ENCODE measurements around the gene RTN4RL1. TPM values are rescaled to one million over a fixed set of nuclear protein-coding genes. Genes with fewer than 3 reads are reported as not detected.
A peak's percentile ranks its signal among the peaks of the same experiment; 100 is the strongest.

Gene RTN4RL1
- total RNA-seq, 1 donor from 2014 or later: not detected

DNA sequence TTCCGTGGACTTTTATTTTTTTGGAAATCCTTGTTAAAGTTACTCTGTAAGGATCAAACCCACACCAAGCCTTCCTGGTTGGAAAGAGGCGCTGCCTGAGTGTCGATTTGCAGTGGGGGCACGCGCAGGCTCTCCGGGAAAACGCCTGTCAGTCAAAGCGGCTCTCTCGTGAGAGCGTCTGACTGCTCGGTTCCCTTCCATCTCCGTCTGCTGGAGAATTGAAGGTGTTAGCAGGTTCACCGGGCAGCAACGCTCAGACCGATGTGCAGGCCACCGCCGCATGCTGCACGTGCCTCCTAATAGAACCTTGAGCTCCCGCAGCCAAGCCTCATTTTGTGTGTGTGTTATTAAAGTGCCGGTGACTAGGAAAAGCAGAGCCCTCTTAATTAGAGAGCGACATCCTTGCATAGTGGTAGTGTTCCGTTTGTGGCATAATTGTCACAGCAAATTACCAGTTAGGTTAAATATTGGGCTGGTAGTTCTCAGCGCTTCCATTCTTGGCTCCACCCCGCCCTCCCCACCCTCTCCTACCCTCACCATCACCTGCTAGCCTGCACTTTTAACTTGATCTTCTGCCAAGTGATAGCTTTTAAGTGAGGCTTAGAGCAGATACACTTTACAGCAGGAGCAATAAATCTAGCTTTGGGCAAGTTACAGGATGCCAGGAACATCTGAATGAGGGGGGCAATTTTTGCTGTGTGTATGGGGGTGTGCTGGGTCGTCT lies 119.8 kb downstream of the RTN4RL1 start:
- no peak for TF ChIP-seq CTCF (IDR thresholded peaks at IDR 0.05; ENCODE audit: insufficient read depth, low read length, poor library complexity, severe bottlenecking)
- Histone ChIP-seq H3K36me3 (ENCODE audit: control insufficient read depth, insufficient read depth, low read length) (no peaks in the 10 kb centered on the region), H3K4me3 (ENCODE audit: low read depth, low read length) (no peak overlapping the region), H3K27me3 (ENCODE audit: control insufficient read depth, insufficient read depth, low read length) (peaks cover 49% of the 10 kb centered on the region)
- no peak for DNase-seq (ENCODE audit: low read depth)

GRCh38 chr17:1904273-1905182 lies 120.6 kb downstream of the RTN4RL1 start:
- no peaks in the 10 kb centered on the region for H3K36me3 ChIP-seq (ENCODE audit: control insufficient read depth, insufficient read depth, low read length)
- peaks cover 45% of the 10 kb centered on the region for H3K27me3 ChIP-seq (ENCODE audit: control insufficient read depth, insufficient read depth, low read length)
- DNase-seq (ENCODE audit: low read depth): no peak
- no peak overlapping the region for H3K4me3 ChIP-seq (ENCODE audit: low read depth, low read length)
- no peak for TF ChIP-seq CTCF (IDR thresholded peaks at IDR 0.05; ENCODE audit: insufficient read depth, low read length, poor library complexity, severe bottlenecking)

DNA sequence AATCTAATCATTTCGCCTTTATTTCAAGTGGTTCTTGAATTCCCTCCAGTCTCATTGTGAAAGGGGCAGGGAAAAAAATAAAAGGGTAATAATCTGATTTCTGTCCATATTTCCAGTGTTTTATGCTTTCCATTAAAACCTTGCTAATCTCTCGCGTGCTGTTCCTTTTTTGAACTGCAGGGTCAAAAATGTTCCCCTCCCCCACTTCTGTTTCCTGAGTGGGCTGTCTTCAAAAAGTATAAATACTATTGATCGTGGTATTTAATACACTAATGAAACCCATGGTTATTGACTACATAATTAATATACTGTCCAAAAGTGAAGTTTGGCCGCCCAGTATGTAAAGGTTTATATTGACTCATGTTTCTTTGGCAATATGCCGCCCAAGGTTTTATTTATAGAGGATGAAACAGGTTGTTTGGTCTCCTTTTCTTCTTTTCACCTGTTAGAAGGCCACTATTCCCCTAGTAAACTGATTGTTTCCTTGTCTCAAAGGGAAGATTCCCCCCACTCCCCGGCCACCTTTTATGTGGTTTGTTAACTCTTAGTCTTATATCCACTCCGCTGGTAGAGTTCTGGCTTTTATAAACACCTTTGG lies 125.6 kb downstream of the RTN4RL1 start:
- Histone ChIP-seq H3K27me3 (ENCODE audit: control insufficient read depth, insufficient read depth, low read length) (peaks cover 6% of the 10 kb centered on the region), H3K4me3 (ENCODE audit: low read depth, low read length) (no peak overlapping the region), H3K36me3 (ENCODE audit: control insufficient read depth, insufficient read depth, low read length) (no peaks in the 10 kb centered on the region)
- peak; percentile 16 for TF ChIP-seq CTCF (IDR thresholded peaks at IDR 0.05; ENCODE audit: insufficient read depth, low read length, poor library complexity, severe bottlenecking)
- DNase-seq (ENCODE audit: low read depth): no peak

DNA sequence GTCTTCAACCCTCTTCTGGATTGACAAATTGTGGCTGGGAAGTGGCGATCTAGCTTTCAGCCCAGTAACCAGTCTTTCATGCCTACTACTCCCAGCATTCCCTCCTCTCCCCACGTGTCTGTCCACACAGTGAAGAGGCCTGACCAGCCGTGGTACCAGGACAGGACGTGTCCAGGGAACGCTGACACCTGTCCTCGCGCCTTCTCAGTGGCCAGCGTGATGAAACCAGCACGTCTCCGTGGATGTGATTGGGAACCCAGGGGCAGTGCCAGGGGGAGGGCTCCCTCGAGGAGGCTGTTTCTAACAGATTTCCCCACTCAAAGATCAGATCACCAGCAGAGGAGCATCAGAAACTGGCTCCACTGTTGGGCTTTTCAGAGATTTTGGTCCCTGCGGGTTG lies 126.3 kb downstream of the RTN4RL1 start:
- no peaks in the 10 kb centered on the region for H3K36me3 ChIP-seq (ENCODE audit: control insufficient read depth, insufficient read depth, low read length)
- peaks cover 2% of the 10 kb centered on the region for H3K27me3 ChIP-seq (ENCODE audit: control insufficient read depth, insufficient read depth, low read length)
- no peak for TF ChIP-seq CTCF (IDR thresholded peaks at IDR 0.05; ENCODE audit: insufficient read depth, low read length, poor library complexity, severe bottlenecking)
- no peak overlapping the region for H3K4me3 ChIP-seq (ENCODE audit: low read depth, low read length)
- no peak for DNase-seq (ENCODE audit: low read depth)

- no peak overlapping the region for H3K4me3 ChIP-seq (ENCODE audit: low read depth, low read length)
- DNase-seq (ENCODE audit: low read depth): no peak
- H3K36me3 ChIP-seq (ENCODE audit: control insufficient read depth, insufficient read depth, low read length): no peaks in the 10 kb centered on the region
- TF ChIP-seq CTCF (IDR thresholded peaks at IDR 0.05; ENCODE audit: insufficient read depth, low read length, poor library complexity, severe bottlenecking): no peak
- H3K27me3 ChIP-seq (ENCODE audit: control insufficient read depth, insufficient read depth, low read length): no peaks in the 10 kb centered on the region
Measured at GRCh38 chr17:1898332-1898731, 126.8 kb downstream of the RTN4RL1 start.
